ENCODE results near the gene WAPL.
"Not testable (repeated sequence)": the region's sequence is repeated elsewhere in the genome, so short reads cannot be mapped to it uniquely, and the experiment has no call there.

WAPL gene

DNA sequence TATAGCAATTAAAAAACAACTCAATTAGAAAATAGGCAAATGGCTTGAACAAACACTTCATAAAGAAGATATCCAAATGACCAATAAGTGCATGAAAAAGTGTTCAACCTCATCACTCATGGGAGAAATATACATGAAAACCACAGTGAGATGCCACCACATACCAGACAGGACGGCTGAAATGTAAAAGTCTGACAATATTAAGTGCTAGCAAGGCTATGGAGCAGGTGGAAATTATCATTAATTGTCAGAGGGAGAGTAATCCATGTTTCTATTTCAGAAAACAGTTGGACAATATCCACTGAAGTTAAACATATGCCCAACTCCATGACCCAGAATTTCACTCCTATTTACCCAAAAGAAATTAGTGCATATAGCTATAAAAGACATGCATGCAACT lies 112.4 kb downstream of the WAPL start:
- DNase-seq = no peak

DNA sequence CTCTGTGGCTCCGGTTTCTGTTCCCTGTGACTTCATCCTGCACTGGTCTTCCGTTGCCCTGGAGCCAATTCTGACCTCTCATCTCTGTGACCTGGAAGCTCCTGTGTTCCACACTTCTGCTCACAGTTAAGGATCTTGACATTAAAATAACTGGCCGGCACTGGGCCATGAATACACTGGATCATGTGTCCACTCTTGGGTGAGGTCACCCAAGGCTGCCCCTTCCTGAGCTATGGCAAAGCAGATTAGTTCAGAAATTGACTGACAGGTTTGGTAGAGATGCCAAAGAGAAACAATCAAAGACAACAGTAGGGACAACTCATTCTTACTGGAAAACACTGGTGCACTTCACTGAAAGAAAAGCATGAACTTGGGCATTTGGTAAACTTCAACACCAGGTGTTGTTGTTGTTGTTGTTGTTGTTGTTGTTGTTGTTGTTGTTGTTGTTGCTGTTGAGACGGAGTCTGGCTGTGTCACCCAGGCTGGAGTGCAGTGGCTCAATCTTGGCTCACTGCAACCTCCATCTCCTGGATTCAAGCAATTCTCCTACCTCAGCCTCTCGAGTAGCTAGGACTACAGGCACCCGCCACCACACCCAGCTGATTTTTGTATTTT lies 118.3 kb downstream of the WAPL start:
- no peak for DNase-seq

DNA sequence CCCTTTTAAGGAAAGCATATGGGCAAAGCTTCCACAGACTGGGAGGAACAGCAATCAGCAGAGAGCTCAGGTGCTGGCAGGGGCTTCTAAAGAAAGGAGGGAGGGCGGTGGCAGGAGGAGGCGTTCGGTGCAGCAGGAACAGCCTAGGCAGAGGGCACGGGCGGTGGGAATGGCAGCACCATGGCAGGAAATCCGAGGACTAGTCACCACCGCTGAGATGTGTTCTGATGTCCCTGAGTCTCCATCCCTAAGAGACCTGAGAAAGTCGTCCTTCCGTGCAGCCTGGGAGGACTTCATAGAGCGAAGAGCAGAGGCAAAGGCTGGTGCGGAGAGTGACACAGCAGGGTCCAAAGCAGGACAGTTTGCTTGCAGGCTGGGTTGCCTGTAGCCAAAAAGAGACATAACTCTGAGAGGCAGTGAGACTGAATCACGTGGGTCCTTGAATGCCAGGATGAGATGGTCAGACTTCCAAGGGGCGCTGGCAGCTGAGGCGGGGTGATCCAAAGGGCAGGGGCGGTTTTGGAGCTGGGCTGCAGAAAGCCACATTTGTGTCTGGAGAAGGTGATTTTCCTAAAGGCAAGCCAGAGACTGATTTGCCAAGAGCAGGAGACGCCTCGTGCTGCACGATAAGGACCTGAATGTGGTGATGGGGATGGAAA lies 119.2 kb downstream of the WAPL start:
- peak; percentile 16 for DNase-seq

DNA sequence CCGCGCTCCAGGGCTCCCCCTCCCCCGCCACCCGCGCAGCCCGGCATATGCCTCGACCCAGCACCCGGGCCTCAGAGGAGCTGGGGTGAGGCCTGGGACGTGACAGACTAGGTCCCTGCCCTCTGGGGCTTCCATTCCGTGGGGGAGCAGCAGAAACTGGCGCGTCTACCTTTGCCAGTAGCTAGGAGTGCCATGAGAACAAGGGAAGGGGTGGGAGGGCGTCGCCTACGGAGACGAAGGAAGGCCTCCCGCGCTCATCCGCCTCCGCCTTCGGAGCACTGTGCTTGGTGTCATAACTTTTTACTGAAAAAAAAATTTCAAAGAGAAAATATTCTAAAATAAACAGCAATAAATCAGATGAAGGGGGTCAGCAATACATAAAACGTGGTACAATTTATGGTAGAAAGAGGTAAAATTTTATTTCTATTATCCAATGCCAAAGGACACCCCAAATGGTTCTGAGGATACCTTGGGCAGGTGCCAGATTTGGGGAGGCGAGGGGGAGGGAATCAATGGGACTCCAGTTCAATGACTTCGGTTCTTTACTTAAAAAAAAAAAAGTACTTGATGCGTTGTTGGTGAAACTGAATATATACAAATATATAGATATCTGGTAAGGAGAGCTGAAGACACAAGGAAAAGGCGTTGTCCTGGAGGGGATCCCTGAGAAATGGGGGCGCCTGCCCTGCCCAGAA lies 119.9 kb downstream of the WAPL start:
- no peak for DNase-seq

GRCh38 chr10:86400705-86401587 lies 120.6 kb downstream of the WAPL start:
- peak; percentile 7 for DNase-seq

GRCh38 chr10:86399879-86400704 lies 121.5 kb downstream of the WAPL start:
- peak; percentile 51 for DNase-seq

GRCh38 chr10:86399514-86399878 lies 122.1 kb downstream of the WAPL start:
- no peak for DNase-seq

- no peak for DNase-seq
These were observed 124.5 kb downstream of the WAPL start for GRCh38 chr10:86397120-86397519.

DNA sequence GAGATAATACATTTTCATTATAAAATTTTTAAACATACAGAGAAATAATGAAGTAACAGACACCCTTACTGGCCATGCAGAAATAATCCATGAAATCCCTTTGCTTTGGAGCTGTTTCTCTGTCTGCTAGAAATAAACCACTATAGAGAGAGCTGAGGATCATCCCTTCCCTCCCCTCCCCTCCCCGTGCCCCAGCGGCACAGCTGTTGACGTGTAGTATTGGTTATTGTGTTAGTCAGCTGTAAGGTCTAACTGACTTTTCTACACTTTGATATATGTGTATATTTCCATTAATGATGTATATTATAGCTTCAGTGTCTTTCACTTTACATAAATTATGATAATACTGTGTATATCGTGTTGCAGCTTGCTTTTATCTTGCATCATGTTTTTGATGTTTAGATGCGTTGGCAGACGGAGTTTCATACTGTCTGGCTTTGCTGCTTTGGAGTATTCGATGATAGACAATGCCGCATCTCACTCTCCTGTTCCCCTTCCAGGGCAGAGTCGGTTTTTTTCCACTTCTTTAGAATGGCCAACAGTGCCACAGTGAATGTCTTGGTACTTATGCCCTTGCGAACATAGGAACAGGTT lies 127.6 kb downstream of the WAPL start:
- no peak for DNase-seq

- no peak for DNase-seq
These were observed 128.2 kb downstream of the WAPL start for GRCh38 chr10:86393362-86393761.

DNA sequence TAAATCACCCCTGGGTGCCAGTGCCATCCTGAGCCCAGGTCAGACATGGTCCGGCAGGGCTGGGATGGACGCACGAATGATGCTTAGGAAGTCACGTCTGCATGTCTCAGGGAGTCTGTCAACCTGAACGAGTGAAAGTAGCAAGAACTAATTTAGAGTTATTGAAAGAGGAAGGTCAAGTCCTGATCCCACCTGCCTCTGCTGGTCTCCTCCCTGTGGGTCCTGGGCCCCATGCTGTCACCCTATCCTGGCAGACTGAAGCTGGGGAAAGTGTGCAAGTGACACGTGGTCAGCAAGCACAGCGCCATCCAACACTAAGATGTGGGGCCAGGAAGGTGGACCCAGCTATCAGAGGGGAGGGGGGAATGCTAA lies 128.9 kb downstream of the WAPL start:
- no peak for DNase-seq

DNA sequence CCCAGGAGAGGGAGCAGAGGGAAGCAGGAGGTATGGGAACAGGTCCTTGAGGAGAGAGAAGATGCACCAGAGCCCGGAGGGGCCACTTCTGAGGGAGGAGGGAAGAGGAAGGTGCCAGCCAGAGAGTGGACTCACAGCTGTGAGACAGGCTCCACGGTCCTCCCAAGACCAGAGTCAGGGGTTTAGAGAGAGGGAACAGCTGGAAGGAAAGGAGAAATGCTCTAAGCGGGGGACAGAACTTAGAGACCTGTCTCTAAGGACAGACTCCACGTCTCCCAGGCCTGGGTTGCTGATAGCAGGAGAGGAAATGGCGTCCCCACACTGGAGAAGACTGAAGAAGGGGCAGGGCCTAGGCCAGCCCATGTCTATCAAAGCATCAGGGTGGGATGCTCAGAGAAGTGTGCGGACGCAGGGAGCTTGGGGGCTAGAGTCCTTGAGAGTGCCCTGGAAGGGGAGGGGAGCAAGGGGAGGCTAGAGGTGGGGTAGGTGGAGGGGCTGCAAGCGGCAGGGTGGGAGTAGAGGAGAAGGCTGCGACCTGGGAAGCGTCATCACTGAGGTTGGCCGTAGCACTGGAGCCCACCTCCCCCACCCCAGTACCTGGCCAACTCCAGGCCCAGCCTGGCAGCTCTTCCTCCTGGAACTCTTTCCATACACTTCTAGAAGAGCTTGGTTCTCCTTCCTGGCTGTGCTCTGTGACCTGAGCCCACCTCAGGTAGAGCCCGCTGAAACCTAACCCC lies 129.4 kb downstream of the WAPL start:
- no peak for DNase-seq

- DNase-seq = no peak
These were observed 130.3 kb downstream of the WAPL start for GRCh38 chr10:86391236-86391840.

DNA sequence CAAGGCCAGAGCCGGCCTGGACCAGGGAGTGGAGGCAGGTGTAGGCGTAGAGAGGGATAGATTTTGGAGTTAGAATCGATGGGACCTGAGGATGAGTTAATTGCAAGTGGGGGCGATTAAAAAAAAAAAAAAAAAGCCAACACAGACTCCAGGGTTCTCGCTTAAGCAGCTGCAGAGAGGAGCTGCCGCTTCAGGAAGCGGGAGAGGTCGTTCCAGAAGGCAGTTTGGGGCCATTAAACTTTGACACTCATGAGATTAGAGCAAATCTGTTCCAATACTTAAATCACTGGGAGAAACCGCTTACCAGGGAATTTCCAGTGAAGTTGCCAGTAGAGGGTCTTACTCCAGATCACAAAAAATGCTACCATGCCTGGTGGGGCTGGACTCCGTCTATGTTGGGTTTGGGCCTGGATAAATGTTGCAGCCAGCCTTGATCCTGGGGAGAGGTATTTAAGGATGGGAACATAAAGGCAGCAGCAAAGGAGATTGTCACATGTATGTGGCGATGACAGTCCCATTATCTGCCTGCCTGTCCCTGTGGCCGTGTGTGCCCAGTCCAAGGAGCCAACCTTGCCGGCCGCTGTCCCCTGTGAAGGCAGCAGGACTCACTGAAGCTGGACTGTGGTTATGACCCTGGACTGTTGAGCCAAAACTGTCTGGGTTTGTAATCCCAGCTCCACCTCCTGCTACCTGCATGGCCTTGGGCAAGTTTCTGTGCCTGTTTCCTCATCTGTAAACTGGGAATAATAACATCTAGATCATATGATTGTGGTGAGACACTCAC lies 131.1 kb downstream of the WAPL start:
- no peak for DNase-seq

- no peak for DNase-seq
These were observed 132.0 kb downstream of the WAPL start for GRCh38 chr10:86389441-86390193.

GRCh38 chr10:86389109-86389440 lies 132.5 kb downstream of the WAPL start:
- DNase-seq = not testable (repeated sequence)

GRCh38 chr10:86388119-86388704 lies 133.4 kb downstream of the WAPL start:
- DNase-seq = no peak

GRCh38 chr10:86387178-86387794 lies 134.3 kb downstream of the WAPL start:
- DNase-seq = no peak

DNA sequence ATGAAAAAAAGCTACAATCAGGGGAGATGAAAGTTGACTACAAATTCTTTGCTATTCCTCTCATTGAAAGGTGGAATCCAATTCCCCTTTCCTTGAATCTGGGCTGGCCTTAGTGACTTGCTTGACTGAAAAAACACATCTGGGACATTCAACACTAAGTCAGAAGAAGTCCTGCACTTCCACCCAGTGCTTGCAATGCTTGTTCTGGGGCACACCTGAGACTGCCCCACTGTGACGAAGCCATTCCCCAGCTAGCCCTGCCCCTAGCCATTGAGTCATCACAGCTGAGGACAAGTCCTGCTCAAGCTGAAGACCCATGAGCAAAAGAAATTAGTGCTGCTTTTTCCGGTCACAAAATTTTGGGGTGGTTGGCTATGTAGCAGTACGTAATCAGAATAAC lies 135.8 kb downstream of the WAPL start:
- DNase-seq = no peak

All from DMS79 treated with DMSO at 0.1 percent for 48 hours (cell line).